HFFc6 (cell line): Measurements from ENCODE around the gene JARID2. TPM values are rescaled to one million over a fixed set of nuclear protein-coding genes. Genes with fewer than 3 reads are reported as not detected.

Source experiments
- DNase-seq: peaks from one replicate; pipeline ENCODE4 v3.0.0-alpha.2; 2018
- H3K27ac Mint-ChIP-seq: 2 replicates; pipeline ENCODE4 v1.8.0; 2020; ENCODE audit warnings: mild to moderate bottlenecking, mixed read lengths
- H3K27me3 Mint-ChIP-seq: 2 replicates; pipeline ENCODE4 v1.8.0; 2021; ENCODE audit warnings: mild to moderate bottlenecking, moderate library complexity, mixed read lengths; ENCODE audit not compliant: insufficient read depth
- H3K36me3 Mint-ChIP-seq: 2 replicates; pipeline ENCODE4 v1.8.0; 2021; ENCODE audit warnings: low read depth, mixed read lengths
- H3K4me1 Mint-ChIP-seq: 2 replicates; pipeline ENCODE4 v1.8.0; 2020; ENCODE audit warnings: low read depth, mixed read lengths
- H3K4me3 Mint-ChIP-seq: 2 replicates; pipeline ENCODE4 v1.8.0; 2020; ENCODE audit warnings: mild to moderate bottlenecking, moderate library complexity, mixed read lengths
- H3K9me3 Mint-ChIP-seq: 2 replicates; pipeline ENCODE4 v1.8.0; 2020; ENCODE audit warnings: mild to moderate bottlenecking, mixed read lengths
- total RNA-seq, 6 experiments: library from RNA; stranded (reverse); fragmentation: NEBNext Ultra II Directional; extraction: Animal tissue kit (Norgen Biotek cat#: 25700); gene quantifications; 2 replicates in 1 of 6; 3 replicates in 5 of 6; pipeline ENCODE4 v1.2.3, GENCODE V29; 2021
- TF ChIP-seq, protein P1 (sequence below): fragments of 200-600 bp; sonication (generic); IDR thresholded peaks from 2 replicates; pipeline ENCODE4 v1.5.0; 2021; ENCODE audit warnings: antibody characterized with exemption, mild to moderate bottlenecking

JARID2 gene
- total RNA-seq, 6 experiments from 2014 or later = 8.3 to 10.1 (median 9.5) TPM

DNA sequence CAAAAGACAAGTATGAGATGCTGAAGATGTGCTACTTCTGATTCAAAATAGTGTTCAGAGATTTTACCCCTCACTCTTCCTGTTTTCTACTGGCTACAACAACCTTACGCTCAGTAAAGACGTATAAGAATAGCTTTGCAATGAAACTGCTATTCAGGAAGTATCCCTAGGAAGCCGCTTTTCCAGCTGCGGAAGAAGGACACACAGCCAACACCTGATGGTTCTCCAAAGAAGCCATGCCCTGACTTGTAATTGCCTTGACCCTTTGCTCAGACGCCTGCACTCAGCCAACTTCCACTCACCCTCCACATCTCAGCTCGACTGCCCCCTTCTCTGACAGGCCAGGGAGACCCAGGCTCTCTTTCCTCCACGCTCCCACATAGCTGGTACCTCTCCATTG is 305.4 kb downstream of the JARID2 start:
- TF ChIP-seq, protein P1, sequence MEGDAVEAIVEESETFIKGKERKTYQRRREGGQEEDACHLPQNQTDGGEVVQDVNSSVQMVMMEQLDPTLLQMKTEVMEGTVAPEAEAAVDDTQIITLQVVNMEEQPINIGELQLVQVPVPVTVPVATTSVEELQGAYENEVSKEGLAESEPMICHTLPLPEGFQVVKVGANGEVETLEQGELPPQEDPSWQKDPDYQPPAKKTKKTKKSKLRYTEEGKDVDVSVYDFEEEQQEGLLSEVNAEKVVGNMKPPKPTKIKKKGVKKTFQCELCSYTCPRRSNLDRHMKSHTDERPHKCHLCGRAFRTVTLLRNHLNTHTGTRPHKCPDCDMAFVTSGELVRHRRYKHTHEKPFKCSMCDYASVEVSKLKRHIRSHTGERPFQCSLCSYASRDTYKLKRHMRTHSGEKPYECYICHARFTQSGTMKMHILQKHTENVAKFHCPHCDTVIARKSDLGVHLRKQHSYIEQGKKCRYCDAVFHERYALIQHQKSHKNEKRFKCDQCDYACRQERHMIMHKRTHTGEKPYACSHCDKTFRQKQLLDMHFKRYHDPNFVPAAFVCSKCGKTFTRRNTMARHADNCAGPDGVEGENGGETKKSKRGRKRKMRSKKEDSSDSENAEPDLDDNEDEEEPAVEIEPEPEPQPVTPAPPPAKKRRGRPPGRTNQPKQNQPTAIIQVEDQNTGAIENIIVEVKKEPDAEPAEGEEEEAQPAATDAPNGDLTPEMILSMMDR = no peak
- no peak overlapping the region for H3K27ac Mint-ChIP-seq
- DNase-seq = no peak
- peaks cover 13% of the 10 kb centered on the region for H3K4me1 Mint-ChIP-seq
- no peak overlapping the region for H3K4me3 Mint-ChIP-seq
- H3K36me3 Mint-ChIP-seq = no peaks in the 10 kb centered on the region
- no peaks in the 10 kb centered on the region for H3K9me3 Mint-ChIP-seq
- H3K27me3 Mint-ChIP-seq = no peaks in the 10 kb centered on the region

DNA sequence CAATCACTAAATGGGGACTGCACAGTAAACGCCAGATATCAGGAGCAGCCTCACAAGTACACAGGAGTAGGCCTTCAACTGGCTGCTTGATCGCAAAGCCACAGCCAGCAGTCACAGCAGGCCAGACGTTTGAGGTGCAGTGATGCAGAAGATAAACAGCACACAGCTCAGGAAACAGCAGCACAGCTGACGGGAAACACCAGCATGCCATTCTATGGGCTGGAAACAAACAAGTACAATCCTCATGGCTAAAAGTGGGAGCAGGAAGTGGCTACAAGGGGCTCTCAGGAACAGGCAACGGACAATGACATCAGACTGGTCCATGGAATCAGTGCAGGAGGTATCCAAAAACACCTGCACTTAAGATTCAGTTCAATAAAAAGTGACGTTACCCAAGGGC is 305.9 kb downstream of the JARID2 start:
- H3K4me1 Mint-ChIP-seq = peaks cover 13% of the 10 kb centered on the region
- TF ChIP-seq, protein P1 = no peak
- peaks cover 2% of the 10 kb centered on the region; the same call in 1 of the 2 replicates for H3K27me3 Mint-ChIP-seq
- H3K27ac Mint-ChIP-seq = no peak overlapping the region
- H3K36me3 Mint-ChIP-seq = no peaks in the 10 kb centered on the region
- DNase-seq = no peak
- H3K9me3 Mint-ChIP-seq = no peaks in the 10 kb centered on the region
- no peak overlapping the region for H3K4me3 Mint-ChIP-seq

DNA sequence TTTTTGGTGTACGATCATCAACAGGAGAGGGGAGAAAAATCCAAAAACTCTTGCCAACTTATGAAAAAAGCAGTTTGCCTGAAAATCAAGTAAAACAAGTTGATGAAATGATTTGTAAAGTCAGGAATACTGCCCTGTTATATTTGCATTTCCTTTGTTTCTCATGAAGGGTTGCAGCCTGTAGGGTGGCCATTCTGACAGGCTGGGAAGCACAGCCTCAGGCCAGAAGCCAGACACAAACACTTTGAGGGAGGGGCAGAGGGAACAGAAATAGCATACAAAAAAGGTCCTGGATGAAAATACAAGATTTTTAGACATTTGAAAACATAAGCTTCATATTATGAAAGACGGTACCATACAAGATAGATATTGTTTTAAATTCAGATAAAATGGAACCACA is 307.2 kb downstream of the JARID2 start:
- DNase-seq = no peak
- H3K27ac Mint-ChIP-seq = no peak overlapping the region
- H3K9me3 Mint-ChIP-seq = no peaks in the 10 kb centered on the region
- H3K36me3 Mint-ChIP-seq = no peaks in the 10 kb centered on the region
- peaks cover 2% of the 10 kb centered on the region; the same call in 1 of the 2 replicates for H3K27me3 Mint-ChIP-seq
- TF ChIP-seq, protein P1 = no peak
- no peak overlapping the region for H3K4me3 Mint-ChIP-seq
- peaks cover 13% of the 10 kb centered on the region for H3K4me1 Mint-ChIP-seq

DNA sequence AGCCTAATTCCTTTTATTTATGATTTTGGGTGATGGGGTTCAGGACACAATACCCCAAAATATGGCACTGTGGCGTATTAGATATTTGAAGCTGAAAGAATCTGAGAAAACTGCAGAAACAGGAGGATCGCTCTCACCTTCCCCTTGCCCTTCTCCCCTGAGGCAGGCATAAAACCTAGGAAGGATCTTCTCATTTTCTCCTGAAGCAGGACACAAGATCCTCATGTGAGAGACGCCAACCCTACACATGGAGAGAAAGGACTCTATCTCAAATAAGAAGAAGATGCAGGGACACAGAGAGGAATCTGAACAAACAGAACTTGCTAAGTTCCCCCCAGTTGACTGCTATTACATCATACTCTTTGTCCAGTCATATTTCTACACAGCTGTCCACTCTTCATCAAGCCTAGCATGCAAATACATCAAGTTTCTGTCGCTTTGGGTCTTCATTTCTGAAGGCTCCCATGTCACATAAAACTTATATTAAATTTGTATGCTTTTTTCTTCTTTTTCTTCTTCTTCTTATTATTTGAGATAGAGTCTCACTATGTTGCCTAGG is 307.9 kb downstream of the JARID2 start:
- TF ChIP-seq, protein P1 = no peak
- Mint-ChIP-seq H3K27me3 (peaks cover 2% of the 10 kb centered on the region; the same call in 1 of the 2 replicates), H3K27ac (no peak overlapping the region), H3K4me1 (peaks cover 13% of the 10 kb centered on the region), H3K9me3 (no peaks in the 10 kb centered on the region), H3K36me3 (no peaks in the 10 kb centered on the region), H3K4me3 (no peak overlapping the region)
- no peak for DNase-seq

DNA sequence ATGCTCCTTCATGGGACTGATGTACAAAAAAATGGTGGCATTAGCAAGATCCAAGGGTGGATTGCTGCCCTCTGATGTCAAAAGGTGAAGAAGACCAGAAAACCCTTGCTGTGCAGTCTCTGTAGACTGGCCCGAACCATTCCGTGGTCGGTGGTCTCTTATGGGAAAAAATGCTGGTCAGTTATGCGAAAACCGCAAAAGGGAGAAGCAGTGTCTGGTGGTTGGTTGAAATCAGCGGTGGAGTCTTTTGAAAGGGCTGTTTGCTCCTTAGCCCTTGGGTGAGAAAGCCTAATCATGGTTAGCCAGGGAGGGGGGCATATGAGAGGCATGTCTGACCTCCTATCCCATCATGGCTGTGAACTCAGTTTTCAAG is 308.8 kb downstream of the JARID2 start:
- TF ChIP-seq, protein P1 = no peak
- Mint-ChIP-seq H3K4me1 (peaks cover 13% of the 10 kb centered on the region), H3K27me3 (peaks cover 2% of the 10 kb centered on the region; the same call in 1 of the 2 replicates), H3K9me3 (no peaks in the 10 kb centered on the region), H3K27ac (no peak overlapping the region), H3K36me3 (no peaks in the 10 kb centered on the region), H3K4me3 (no peak overlapping the region)
- DNase-seq = no peak
